Fibroblast of skin of back (primary cell): ENCODE measurements around the gene MBTD1. TPM values are rescaled to one million over a fixed set of nuclear protein-coding genes. Genes with fewer than 3 reads are reported as not detected.
"Not testable (repeated sequence)": the region's sequence is repeated elsewhere in the genome, so short reads cannot be mapped to it uniquely, and the experiment has no call there.

ENCODE experiments used
- DNase-seq: peaks from one replicate; pipeline ENCODE4 v3.0.0-alpha.2; 2013
- polyA plus RNA-seq, 2 experiments: library from polyadenylated mRNA; unstranded; fragments of 120-200 nt; gene quantifications; one replicate each; pipeline ENCODE4 v1.2.1, GENCODE V29; 2013; ENCODE audit not compliant: insufficient read length in 2 of 2

MBTD1 gene
- 6.4 TPM for polyA plus RNA-seq (2013, experiment 1 of 2; ENCODE audit: insufficient read length)
- 7.3 TPM for polyA plus RNA-seq (2013, experiment 2 of 2; ENCODE audit: insufficient read length)

DNA sequence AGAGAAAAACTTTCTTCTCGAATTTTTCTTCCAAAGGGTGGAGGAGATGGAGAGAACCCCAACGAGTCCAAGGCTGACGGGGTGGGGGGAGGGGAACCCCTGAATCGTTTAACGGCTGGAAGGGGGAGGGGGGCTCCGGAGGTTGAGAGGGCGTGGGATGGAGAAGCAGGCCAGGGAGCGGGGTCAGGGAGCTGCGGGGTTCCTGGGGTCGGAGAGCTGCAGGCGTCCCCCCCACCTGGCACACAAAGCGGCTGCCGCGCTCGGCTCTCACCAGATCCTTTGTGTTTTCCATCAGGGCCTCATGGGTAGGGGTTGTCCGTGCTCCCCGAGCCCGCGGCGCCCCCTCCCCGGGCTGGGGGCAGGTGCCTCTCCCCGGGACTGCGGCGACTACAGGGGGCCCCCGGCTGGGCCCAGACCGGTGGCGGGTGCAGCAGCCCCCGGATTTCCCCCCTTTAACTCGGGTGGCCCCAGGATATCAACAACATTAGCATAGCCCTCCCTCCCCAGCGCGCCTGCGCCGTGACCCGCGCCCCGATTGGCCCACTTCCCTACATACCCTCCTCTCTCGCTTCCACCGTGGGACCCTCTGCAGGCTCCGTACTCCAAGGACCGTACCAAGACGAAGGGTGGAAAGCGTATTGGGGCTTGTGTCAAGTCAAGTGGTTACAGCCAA lies at the start of gene MBTD1:
MBTD1 (minus strand) TSS at position 486 of the 673 bp plus-strand sequence. CDS start 34,888 bp downstream, outside the sequence.
- peak; percentile 97 for DNase-seq

DNA sequence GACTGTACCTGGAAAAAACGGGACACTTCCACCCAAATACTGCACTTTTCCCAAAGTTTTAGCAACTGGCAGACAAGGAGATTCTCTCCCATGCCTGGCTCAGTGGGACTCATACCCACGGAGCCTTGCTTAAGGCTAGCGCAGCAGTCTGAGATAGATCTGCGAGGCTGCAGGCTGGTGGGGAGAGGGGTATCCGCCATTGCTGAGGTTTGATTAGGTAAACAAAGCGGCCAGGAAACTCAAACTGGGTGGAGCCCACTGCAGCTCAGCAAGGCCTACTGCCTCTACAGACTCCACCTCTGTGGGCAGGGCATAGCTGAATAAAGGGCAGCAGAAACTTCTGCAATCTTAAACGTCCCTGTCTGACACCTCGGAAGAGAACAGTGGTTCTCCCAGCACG lies 45.3 kb upstream of the MBTD1 start:
- DNase-seq, result no peak

DNA sequence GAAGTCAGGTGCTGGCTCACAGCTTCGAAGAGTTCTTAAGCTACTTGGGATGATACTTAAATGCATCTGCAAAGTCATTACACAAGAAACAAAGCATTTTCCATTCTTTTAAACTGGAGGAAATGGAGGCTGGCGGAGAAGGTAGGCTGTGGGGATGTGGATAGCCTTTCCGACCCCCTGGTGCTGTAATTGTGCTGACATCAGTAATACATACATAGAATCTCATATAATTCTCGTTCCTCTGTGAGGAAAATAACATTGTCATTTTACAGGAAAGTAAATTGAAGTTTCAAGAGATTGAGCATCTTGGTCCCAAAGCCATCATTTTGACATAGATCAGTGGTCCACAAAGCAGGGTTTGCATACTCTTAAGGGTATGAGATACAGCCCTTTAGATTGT lies 40.0 kb upstream of the MBTD1 start:
- DNase-seq, result no peak

DNA sequence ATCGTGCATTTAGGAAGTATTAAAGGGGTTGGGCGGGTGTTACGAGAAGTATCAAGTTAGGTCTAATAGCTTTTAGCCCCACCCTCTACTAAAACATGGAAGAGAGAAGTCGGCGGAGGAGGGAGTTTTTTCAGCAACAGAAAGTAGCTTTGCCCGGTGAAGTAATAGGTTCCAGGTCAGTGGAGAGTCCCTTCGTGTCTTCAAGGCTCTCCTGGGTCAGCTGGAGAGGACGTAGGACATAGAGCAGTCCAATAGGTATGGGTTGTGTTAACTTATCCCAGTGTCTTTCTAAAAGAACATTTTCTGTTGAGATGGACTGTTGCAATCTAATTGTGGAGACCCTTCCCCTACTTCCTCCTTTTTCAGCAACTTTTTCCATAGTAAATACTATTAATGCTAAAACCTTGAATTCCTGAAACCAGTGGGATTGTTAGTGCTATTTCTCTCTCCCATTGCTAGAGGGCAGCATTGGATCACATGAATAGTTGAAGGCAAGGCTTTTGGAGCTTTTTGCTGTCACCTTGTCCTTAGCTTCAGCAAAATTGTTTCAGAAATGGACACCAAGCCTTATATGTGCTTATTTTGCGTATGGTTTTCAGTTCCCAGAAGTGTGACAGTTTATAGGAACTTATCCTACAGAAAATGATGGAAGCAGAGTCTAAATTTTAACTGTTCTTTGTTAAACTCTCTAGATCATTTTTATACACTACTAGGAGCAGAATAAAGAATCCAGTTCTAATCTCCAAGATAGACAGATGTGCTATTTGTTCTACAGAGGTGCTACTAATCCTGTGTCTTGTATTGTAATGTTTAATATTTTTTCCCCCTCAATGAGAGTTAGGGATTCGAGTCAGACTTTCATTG lies 38.9 kb upstream of the MBTD1 start:
- DNase-seq, result peak; percentile 53

DNA sequence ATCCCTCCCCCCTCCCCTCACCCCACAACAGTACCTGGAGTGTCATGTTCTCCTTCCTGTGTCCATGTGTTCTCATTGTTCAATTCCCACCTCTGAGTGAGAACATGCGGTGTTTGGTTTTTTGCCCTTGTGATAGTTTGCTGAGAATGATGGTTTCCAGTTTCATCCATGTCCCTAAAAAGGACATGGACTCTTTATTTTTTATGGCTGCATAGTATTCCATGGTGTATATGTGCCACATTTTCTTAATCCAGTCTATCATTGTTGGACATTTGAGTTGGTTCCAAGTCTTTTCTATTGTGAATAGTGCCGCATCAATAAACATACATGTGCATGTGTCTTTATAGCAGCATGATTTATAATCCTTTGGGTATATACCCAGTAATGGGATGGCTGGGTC lies 34.5 kb upstream of the MBTD1 start:
- not testable (repeated sequence) for DNase-seq

DNA sequence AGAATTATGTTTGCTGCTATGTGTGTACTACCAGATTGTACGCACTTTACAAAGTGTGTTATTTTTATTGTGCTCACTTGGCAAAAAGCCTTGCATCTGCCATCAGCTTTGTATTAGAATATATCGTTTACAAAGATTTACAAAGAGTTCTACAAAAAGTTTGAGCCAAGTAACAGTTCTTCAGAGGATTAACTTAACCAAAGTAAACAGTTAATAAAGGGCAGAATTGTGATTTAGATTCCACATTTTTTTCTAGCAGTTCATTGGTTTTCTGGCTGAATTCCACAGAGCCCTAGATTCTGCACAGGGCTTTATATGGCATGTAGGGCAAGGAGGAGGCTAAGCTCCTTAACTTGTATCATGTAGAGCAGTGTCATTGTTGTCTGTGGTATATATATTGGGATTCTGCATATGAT lies 29.9 kb upstream of the MBTD1 start:
- peak; percentile 38 for DNase-seq

DNA sequence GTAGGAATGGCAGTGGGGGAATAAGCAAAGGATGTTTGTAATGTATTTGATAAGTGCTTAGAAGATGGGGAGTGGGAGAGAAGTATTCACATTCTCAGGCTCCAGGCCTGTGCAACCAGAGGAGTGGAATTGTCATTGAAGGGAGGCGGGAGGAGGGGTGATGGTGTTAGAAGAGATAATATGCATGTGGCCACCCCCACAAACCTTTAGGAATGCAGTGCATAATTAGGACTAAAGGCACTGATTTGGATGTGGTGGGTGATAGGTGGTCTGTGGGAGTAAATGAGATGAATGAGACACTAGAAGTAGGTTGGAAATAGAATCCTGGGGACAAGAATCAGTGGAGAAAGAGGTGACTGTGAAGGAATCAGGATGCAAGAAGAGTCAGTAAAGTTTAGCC lies 27.6 kb upstream of the MBTD1 start:
- no peak for DNase-seq

DNA sequence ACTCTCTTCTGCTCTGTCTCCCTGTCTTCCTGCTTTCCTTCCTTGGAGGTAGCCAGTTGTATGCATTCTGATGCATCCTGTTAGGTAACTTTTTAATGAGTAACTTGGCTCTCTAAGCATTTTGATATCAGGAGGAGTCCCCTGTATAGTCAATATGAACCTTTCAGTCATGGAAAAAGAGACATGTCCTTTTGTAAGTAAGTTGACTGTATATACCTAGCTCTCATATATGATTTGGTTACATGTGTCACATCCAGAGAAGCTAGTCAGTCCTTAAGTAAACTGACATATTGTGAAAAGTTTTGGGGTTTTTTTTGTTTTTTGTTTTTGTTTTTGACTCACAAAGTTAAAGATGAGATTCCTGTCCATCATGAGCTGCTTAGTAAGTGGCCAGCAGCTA lies 19.3 kb upstream of the MBTD1 start:
- no peak for DNase-seq

DNA sequence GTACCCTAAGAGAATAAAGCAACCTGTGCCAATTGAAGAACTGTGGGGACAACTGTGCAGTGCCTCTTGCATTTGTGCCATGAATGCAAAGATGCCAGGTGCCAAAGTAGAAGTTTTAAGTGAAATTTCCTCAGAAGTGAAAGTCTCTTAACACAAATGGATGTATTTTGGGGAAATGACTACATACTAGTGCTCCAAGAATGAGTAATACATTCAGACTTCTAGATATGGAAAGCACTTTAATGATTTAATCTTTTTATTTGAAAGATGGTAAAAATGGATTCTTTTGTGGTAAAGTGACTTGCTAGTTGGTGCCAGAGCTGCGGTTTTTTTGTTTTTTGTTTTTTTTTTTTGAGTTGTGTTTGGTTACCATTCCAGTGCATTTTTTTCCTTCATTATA lies 15.5 kb upstream of the MBTD1 start:
- peak; percentile 89 for DNase-seq

DNA sequence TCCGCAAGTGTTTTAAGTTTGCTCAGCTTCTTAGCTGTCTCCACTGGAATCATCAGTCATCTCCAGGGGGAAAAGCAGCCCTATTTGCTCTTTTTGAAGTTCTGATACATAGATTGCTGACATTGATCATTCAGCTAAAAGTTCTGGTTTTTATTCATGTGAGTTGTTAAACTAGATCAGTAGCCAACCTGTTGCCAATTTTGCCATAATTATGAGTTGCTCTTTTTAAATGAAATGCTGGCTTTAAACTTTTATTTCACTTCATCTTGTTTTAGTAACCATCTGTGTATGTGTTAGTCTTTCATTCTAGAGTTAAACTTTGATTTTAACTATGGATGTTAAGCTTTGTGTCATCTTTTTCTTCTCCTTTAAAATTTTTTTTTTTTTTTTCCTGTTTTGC lies 13.0 kb upstream of the MBTD1 start:
- no peak for DNase-seq

DNA sequence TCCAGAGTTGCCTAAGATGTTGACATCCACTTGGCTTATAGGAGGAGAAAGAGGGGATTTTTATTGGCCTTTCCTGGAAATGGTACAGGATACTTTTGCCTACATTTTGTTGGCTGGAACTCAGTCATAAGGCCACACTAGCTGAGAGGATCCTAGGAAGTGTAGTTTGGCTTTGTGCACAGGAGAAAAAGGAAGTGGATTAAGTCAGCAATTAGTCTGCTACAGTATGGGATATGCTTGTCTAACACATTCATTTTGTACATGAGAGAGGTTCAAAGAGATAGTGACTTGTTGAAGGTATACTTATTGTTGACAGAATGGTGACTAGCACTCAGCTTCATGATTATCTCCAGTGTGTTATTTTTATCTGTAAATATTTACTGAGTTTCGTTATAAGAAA lies 10.8 kb upstream of the MBTD1 start:
- DNase-seq, result no peak

DNA sequence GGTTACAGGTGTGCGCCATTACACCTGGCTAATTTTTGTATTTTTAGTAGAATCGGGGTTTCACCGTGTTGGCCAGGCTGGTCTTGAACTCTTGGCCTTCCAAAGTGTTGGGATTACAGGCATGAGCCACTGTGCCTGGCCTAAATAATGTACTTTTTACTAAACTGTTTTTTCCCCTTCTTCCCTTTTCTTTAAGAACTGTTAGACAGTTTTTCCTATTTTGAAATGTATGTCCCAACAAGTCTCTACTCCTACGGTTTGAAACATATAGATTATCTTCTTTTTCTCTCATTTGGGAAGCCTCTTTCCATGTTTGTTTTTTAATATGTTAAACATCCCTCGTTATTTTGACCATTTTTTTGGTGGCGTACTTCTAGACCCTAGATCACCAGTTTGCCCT lies 10.1 kb upstream of the MBTD1 start:
- DNase-seq, result no peak

DNA sequence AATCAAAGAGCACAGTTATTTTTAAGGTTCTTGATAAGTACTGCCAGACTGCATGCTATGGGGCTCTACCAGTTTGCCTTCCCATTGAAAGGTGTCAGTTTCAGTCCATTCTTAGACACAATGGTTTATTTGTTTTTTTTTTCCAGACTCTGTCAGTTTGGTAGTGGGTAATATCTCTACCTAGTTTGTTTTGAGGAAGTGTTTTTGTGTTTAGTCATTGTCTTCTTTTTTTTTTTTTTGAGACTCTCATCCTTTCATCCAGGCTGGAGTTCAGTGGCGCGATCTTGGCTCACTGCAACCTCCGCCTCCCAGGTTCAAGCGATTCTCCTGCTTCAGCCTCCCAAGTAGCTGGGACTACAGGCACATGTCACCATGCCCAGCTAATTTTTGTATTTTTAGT lies 4.6 kb upstream of the MBTD1 start:
- not testable (repeated sequence) for DNase-seq

DNA sequence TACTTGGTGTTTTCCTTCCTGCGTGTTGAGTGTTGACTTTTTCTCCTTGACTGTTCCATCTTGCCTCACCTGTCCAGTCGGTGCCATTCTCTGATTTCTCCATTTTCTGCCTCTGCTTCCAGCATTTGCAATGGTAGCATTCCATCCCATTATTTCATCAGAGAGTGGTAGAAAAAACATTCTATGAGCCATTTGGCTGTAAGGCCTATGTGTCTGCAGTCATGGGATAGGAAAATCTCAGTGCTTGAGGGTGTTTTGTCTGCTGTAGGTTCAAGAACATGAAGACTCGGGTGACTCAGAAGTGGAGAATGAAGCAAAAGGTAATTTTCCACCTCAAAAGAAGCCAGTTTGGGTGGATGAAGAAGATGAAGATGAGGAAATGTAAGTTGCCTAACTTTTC lies 3.2 kb upstream of the MBTD1 start:
- no peak for DNase-seq

DNA sequence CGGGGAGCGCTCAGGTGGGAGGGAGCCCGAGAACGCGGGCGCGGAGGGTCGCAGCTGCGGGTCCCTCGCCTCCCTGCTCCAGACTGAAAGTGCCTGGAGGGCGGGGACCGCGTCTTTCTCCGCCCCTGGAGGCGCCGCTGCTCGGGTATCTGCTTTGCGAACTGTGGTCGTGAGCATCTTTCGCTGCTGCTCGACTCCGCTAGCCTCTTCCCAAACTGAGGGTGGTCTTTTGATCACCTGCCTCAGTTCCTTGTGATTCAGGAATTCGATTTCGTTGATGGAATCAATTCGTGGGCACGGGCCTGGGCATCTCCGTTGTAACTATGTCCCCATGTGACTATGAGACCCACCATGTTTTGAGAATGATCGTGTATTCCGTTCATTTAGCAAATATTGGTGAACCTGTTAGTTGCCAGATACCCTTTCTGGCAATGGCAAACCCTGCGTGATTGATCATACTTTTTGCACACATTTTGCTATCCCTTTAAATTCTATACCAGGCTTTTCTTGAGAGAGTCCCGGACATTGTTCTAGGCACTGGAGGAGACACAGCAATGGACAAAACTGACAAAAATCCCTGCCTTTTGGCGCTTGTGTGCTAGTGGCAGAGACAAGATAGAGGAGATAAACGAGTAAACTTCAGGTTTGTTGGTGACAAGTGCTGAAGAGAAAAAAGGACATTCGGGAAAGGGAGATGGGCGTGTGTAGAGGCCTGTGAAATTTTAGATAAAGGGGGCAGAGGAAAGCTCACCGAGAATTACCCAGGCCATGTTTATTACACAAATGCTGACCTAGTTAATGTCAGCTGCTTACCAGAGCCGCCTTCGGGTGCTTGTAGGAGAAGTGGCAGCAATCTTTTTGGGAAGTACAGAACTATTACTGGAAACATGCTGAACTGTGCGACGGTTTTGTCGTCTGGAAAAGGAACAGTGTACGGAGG lies 1.4 kb upstream of the MBTD1 start:
- peak; percentile 42 for DNase-seq

DNA sequence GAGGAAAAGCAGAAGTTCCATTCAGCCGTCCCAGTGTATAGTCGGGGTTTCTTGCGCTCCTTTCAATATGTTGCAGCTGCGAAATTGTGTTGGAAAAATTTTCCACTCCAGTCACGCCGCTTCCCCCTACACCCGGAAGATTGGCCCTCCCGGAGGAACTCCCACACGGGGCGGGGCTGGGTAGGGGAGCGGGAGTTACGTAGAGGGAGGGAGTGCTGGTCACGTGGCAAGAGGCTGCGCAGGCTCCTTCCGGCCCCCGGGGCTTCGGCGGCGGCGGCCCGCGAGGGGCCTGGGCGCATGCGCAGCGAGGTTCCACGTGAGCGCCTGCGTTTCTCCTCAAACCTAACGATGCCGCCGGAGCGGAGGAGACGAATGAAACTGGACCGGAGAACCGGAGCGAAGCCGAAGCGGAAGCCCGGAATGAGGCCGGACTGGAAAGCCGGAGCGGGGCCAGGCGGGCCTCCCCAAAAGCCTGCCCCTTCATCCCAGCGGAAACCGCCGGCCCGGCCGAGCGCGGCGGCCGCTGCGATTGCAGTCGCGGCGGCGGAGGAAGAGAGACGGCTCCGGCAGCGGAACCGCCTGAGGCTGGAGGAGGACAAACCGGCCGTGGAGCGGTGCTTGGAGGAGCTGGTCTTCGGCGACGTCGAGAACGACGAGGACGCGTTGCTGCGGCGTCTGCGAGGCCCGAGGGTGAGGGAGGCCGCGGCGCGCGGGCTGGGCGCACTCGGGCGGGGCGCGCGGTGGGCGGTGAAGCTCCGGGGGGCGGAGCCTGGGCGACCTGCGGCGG lies 581 bp upstream of the MBTD1 start, which contains the start of gene UTP18:
UTP18 (plus strand) TSS at position 310 of the 787 bp plus-strand sequence; CDS start at position 349, 39 bp downstream.
- peak; percentile 97 for DNase-seq

DNA sequence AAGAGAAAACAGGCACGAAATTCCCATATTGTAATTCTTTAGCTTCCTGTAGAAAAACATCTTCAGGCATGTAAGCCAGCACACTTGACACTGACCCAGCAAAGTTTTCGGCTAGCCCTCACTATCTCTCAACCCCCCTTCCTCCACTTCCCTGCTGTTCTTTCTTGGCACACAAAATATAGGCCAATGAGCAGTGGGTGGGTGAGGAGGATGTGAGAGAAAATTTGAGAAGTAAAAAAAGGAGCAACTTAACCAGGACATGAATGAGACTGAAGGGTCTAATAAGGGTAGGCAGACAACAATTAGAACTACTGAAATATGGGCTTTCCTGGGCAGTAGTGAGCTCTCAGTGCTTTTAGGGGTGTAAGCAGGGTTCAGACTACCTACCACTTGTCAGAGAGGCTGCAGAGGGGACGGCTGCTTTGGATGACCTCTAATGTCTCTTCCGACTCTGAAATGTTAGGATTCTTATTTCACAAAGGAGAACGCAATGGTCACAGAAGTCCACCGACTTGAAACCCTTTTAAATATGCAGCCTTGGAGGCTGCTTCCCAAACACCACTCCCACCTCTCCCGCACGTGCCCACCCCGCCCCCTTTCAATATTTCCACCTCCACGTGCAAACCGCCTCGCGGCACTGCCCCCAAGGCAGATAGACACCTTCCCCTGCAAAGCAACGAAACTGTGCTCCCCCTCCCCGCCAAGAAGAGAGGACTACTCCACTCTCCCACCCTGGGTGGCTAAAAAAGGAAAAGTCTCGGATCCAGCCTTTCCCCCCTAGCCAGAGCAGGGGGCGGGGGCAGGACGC lies 889 bp downstream of the MBTD1 start:
- no peak for DNase-seq

DNA sequence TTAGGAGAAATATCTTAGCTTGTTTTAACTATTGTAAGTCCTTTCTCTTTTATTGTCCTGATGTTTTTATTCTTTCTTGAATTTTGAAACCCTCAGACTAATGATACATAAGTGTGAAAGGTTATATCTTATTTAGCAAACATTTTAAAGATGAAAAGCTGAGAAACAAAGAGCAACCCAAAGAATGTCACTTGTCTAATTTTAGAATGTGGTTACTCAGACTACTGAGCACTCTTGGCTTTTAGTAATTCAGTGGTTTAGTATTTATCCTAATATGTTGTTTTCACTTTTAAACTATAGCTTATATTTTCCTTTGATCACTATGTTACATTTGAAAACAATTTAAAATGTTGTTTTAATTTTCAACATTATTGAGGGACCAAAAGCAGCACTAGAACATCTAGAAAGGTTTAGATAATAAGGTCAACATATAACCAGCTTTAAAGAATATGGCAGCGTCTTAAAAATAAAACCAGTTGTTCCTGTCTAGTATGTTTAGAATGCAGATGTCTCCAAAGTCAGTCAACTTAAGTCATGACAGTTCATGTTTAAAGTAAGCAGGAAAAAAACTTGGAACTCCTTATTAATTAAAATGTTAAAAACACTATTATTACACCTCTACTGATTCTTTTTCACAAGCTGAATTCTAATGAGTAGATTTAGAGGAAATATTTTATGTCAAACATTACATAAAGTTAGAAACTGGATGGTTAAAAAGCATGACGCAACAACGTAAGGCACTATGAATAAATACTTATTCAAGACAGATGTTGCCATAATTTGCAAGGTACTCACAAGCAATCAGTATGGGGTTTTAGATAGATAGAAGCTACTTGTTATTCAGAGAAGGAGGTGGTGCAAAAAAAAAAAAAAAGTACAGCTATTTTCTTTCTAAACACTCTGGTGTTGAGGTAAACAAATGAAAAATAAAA lies 2.4 kb downstream of the MBTD1 start:
- peak; percentile 15 for DNase-seq

DNA sequence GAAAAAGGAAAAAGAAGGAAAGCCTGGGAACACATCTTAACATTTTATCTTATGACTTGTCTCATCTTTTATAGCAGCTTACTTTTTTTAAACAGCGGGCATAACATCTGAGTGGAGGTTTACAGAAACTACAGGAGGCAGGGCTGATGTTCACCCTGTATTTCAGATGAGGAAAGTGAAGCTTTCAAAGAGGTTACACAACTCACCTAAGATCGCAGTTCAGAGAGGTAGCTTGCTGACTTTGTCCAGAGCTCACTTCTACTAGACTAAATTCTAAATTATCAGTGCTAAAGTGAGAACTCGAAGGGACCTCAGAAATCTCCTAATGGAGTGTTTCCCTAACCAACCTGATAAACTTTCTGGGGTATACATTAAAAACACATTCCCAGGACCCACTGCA lies 3.7 kb downstream of the MBTD1 start:
- no peak for DNase-seq

DNA sequence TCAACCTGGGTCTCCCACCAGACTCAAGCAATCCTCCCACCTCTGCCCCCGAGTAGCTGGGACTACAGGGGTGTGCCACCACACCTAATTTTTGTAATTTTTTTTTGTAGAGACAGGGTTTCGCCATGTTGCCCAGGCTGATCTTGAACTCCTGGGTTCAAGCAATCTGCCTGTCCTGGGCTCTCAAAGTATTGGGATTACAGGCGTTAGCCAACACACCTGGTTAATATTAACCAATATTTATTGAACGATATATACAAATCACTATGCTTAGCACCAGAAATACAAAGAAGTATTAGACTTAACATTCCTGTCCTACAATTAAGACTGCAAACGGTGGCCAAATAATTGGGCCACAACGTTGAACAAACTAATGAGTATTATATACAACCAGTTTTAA lies 4.2 kb downstream of the MBTD1 start:
- no peak for DNase-seq
